NCI-H460 (cell line): ENCODE measurements around the gene EPB42. TPM values are rescaled to one million over a fixed set of nuclear protein-coding genes. Genes with fewer than 3 reads are reported as not detected.
"Not testable (repeated sequence)": the region's sequence is repeated elsewhere in the genome, so short reads cannot be mapped to it uniquely, and the experiment has no call there.

Experiments
- DNase-seq: peaks from one replicate; pipeline ENCODE4 v3.0.0-alpha.2; 2016; ENCODE audit warnings: low read depth; ENCODE audit errors: extremely low read depth
- total RNA-seq: library from RNA; depleted of rRNA; stranded (reverse); fragments of >200 nt; shearing (Covaris generic); gene quantifications from 2 replicates; pipeline ENCODE4 v1.2.3, GENCODE V29; 2014

The EPB42 gene
- total RNA-seq, 1 experiment from 2014 or later, result not detected

- DNase-seq, result no peak
Observed at GRCh38 chr15:43242616-43243015, 21.8 kb upstream of the EPB42 start.

GRCh38 chr15:43241100-43241499 lies 20.3 kb upstream of the EPB42 start:
- DNase-seq, result no peak

GRCh38 chr15:43239732-43240491 lies 19.1 kb upstream of the EPB42 start:
- DNase-seq, result no peak

GRCh38 chr15:43238671-43239131 lies 17.9 kb upstream of the EPB42 start:
- DNase-seq, result no peak

- DNase-seq, result no peak
Observed at GRCh38 chr15:43237842-43238470, 17.1 kb upstream of the EPB42 start.

GRCh38 chr15:43235536-43235935 lies 14.7 kb upstream of the EPB42 start:
- DNase-seq, result no peak

GRCh38 chr15:43232289-43232874 lies 11.6 kb upstream of the EPB42 start:
- no peak for DNase-seq

GRCh38 chr15:43230640-43231115 lies 9.9 kb upstream of the EPB42 start:
- DNase-seq, result no peak

- no peak for DNase-seq
Observed at GRCh38 chr15:43229977-43230376, 9.2 kb upstream of the EPB42 start.

GRCh38 chr15:43226436-43227305 lies 5.9 kb upstream of the EPB42 start:
- DNase-seq, result no peak

- not testable (repeated sequence) for DNase-seq
Observed at GRCh38 chr15:43225950-43226255, 5.1 kb upstream of the EPB42 start.

- peak; percentile 53 for DNase-seq
Observed at GRCh38 chr15:43225201-43225949, 4.6 kb upstream of the EPB42 start.

GRCh38 chr15:43221422-43221821 lies 604 bp upstream of the EPB42 start:
- DNase-seq, result no peak

- DNase-seq, result no peak
Observed at GRCh38 chr15:43219929-43220928, 589 bp downstream of the EPB42 start.

GRCh38 chr15:43218908-43219706 lies 1.7 kb downstream of the EPB42 start:
- no peak for DNase-seq

GRCh38 chr15:43215961-43216360 lies 4.9 kb downstream of the EPB42 start:
- DNase-seq, result no peak

GRCh38 chr15:43214592-43215295 lies 6.1 kb downstream of the EPB42 start:
- no peak for DNase-seq

GRCh38 chr15:43214169-43214568 lies 6.6 kb downstream of the EPB42 start:
- no peak for DNase-seq
